Endodermal cell (in vitro differentiated cells): ENCODE results near the gene GPX3. TPM values are rescaled to one million over a fixed set of nuclear protein-coding genes. Genes with fewer than 3 reads are reported as not detected.

ENCODE experiments used
- DNase-seq: peaks from one replicate; pipeline ENCODE4 v3.0.0-alpha.2; 2017
- H3K27ac ChIP-seq: 2 replicates; pipeline ENCODE4 v1.5.1; 2013; ENCODE audit warnings: mild to moderate bottlenecking, low read depth, low read length, moderate library complexity
- H3K27me3 ChIP-seq: 2 replicates; pipeline ENCODE4 v1.6.1; 2013; ENCODE audit warnings: mild to moderate bottlenecking, low read length, moderate library complexity; ENCODE audit not compliant: insufficient read depth, control insufficient read depth, poor library complexity, severe bottlenecking
- H3K36me3 ChIP-seq: 2 replicates; pipeline ENCODE4 v1.7.0; 2013; ENCODE audit warnings: mild to moderate bottlenecking, low read length, moderate library complexity; ENCODE audit not compliant: control insufficient read depth, insufficient read depth
- H3K4me1 ChIP-seq: one replicate; pipeline ENCODE4 v1.7.0; 2013; ENCODE audit warnings: low read length; ENCODE audit not compliant: control insufficient read depth, insufficient read depth
- H3K4me3 ChIP-seq: 2 replicates; pipeline ENCODE4 v1.5.1; 2013; ENCODE audit warnings: mild to moderate bottlenecking, low read length, moderate library complexity
- H3K9ac ChIP-seq: 2 replicates; pipeline ENCODE4 v1.6.1; 2013; ENCODE audit warnings: mild to moderate bottlenecking, low read length, moderate library complexity; ENCODE audit not compliant: poor library complexity, severe bottlenecking; ENCODE audit errors: extremely low read depth
- H3K9me3 ChIP-seq: 2 replicates; pipeline ENCODE4 v1.6.1; 2013; ENCODE audit warnings: mild to moderate bottlenecking, low read length, moderate library complexity; ENCODE audit not compliant: control insufficient read depth
- H3K27ac Mint-ChIP-seq: 2 replicates; pipeline ENCODE4 v1.8.0; 2020; ENCODE audit warnings: mixed read lengths
- H3K27me3 Mint-ChIP-seq: 2 replicates; pipeline ENCODE4 v1.8.0; 2021; ENCODE audit warnings: mild to moderate bottlenecking, mixed read lengths; ENCODE audit not compliant: insufficient read depth
- H3K36me3 Mint-ChIP-seq: 2 replicates; pipeline ENCODE4 v1.8.0; 2020; ENCODE audit warnings: low read depth, mixed read lengths
- H3K4me1 Mint-ChIP-seq: 2 replicates; pipeline ENCODE4 v1.8.0; 2020; ENCODE audit warnings: mixed read lengths
- H3K4me3 Mint-ChIP-seq: 2 replicates; pipeline ENCODE4 v1.8.0; 2020; ENCODE audit warnings: mild to moderate bottlenecking, moderate library complexity, mixed read lengths
- H3K9me3 Mint-ChIP-seq: 2 replicates; pipeline ENCODE4 v1.8.0; 2020; ENCODE audit warnings: mild to moderate bottlenecking, mixed read lengths
- WGBS, 2 experiments: methylation state at CpG; one replicate each; pipeline versions ENCODE4 v1.1.5 to v1.1.7; 2013; ENCODE audit warnings: missing lambda C conversion rate in 2 of 2, mixed read lengths in 1 of 2; ENCODE audit not compliant: insufficient coverage in 1 of 2, insufficient read length in 1 of 2; 5-methylcytosine and 5-hydroxymethylcytosine counted together
- total RNA-seq, 2 donors: library from RNA; stranded (reverse); fragmentation: NEBNext Ultra II Directional in 1 of 2; extraction: Animal tissue kit (Norgen Biotek cat#: 25700) in 1 of 2; gene quantifications; 2 replicates in 1 of 2; 3 replicates in 1 of 2; pipeline ENCODE4 v1.2.1, GENCODE V29; 2021
- TF ChIP-seq, protein P1 (sequence below): fragments of 200-600 bp; sonication (generic); conservative IDR thresholded peaks from 2 replicates; pipeline ENCODE4 v1.5.0; 2021; ENCODE audit warnings: antibody characterized with exemption, mild to moderate bottlenecking

The GPX3 gene
- total RNA-seq, 2 donors from 2014 or later: 44.9 to 47.1 TPM

DNA sequence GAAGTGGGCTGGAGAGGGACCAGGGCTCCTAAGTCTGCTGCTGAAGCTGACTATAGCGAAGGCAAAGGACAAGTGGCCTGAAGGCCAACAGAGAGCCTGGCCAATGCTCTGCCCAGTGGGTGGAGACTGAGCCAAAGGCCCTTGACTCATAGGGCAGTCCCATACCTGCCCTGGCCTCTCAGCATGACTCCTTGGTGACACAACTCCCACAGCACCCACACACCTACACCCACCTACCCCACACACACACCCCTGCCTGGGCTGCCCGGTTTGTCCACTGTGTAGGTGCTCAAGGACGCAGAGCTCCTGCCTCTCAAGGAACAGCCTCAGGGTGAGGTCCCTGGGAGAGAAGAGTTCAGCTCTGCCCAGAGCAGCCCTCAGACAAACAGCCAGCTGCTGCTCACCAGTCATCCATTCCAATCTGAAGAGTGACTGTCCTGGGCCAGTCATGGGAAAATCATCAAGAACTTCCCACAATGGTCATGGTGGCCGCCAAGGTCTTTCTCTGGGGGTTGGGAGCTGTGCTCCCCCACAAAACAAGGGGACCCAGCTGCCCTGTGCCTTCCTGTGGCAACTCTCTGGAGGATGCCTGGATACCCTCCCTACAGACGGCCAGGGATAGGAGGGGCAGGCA, 55.4 kb downstream of the GPX3 start:
- Histone ChIP-seq H3K9me3 (no peaks in the 10 kb centered on the region), H3K4me1 (peaks cover 5% of the 10 kb centered on the region), H3K36me3 (peaks cover 6% of the 10 kb centered on the region), H3K27ac (no peak overlapping the region), H3K27me3 (no peaks in the 10 kb centered on the region), H3K9ac (no peak overlapping the region), H3K4me3 (no peak overlapping the region)
- peaks cover 9% of the 10 kb centered on the region for H3K4me1 Mint-ChIP-seq
- no peaks in the 10 kb centered on the region for H3K27me3 Mint-ChIP-seq
- peaks cover 2% of the 10 kb centered on the region for H3K36me3 Mint-ChIP-seq
- no peaks in the 10 kb centered on the region for H3K9me3 Mint-ChIP-seq
- H3K27ac Mint-ChIP-seq: peak overlapping the region; percentile 5
- DNase-seq: no peak
- WGBS, 2 experiments: 87 to 94% methylated on average over 2 to 5 of the region's 5 CpGs
- H3K4me3 Mint-ChIP-seq: no peak overlapping the region
- TF ChIP-seq, protein P1, sequence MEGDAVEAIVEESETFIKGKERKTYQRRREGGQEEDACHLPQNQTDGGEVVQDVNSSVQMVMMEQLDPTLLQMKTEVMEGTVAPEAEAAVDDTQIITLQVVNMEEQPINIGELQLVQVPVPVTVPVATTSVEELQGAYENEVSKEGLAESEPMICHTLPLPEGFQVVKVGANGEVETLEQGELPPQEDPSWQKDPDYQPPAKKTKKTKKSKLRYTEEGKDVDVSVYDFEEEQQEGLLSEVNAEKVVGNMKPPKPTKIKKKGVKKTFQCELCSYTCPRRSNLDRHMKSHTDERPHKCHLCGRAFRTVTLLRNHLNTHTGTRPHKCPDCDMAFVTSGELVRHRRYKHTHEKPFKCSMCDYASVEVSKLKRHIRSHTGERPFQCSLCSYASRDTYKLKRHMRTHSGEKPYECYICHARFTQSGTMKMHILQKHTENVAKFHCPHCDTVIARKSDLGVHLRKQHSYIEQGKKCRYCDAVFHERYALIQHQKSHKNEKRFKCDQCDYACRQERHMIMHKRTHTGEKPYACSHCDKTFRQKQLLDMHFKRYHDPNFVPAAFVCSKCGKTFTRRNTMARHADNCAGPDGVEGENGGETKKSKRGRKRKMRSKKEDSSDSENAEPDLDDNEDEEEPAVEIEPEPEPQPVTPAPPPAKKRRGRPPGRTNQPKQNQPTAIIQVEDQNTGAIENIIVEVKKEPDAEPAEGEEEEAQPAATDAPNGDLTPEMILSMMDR: no peak

DNA sequence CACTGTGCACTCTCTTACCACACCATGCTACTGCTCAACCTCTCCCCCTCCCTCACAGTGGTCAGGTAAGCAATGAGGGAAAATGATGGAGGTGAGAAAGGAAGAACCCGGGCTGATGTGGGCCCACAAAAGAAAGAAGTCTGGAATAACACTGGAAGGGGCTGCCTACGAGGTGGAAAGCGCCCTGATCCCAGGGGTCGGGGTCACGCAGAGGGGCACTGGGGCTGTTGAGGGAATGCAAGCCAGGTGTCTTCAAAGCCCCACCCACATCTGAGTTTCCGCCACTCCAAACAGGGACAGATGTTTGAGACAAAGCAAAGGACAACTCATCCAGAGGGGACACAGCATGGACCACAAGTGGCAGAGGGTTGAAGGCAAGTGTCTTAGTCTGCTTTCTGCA, 56.2 kb downstream of the GPX3 start:
- H3K36me3 ChIP-seq: peaks cover 6% of the 10 kb centered on the region
- WGBS, 2 experiments: 88 to 95% methylated on average over 6 of the region's 6 CpGs
- Mint-ChIP-seq H3K36me3 (peaks cover 2% of the 10 kb centered on the region), H3K27ac (no peak overlapping the region), H3K27me3 (no peaks in the 10 kb centered on the region), H3K9me3 (no peaks in the 10 kb centered on the region), H3K4me1 (peaks cover 9% of the 10 kb centered on the region), H3K4me3 (no peak overlapping the region)
- DNase-seq: no peak
- H3K27me3 ChIP-seq: no peaks in the 10 kb centered on the region
- TF ChIP-seq, protein P1: no peak
- peaks cover 5% of the 10 kb centered on the region for H3K4me1 ChIP-seq
- no peak overlapping the region for H3K4me3 ChIP-seq
- H3K9ac ChIP-seq: no peak overlapping the region
- no peak overlapping the region for H3K27ac ChIP-seq
- no peaks in the 10 kb centered on the region for H3K9me3 ChIP-seq

DNA sequence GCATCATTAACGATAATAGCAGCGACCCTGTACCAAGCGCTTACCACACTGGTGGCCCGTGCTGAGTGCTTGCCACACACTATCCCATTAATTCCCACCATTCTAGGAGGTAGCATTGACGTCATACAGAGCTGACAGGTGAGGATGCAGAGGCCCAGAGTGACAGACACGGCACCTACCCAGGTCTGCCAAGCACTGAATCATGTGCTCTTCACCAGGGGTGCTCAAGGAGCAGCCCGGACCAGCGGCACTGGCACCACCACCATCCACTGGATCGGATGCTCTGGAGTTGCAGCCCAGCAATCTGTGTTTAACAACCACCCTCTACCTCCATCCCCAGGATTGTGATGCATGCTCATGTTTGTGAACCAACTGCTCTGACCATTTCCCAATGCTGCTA, 57.0 kb downstream of the GPX3 start:
- Histone ChIP-seq H3K4me3 (no peak overlapping the region), H3K9ac (no peak overlapping the region), H3K27ac (no peak overlapping the region), H3K4me1 (peaks cover 8% of the 10 kb centered on the region), H3K36me3 (peaks cover 6% of the 10 kb centered on the region), H3K27me3 (no peaks in the 10 kb centered on the region), H3K9me3 (no peaks in the 10 kb centered on the region)
- Mint-ChIP-seq H3K27me3 (no peaks in the 10 kb centered on the region), H3K9me3 (no peaks in the 10 kb centered on the region), H3K36me3 (peaks cover 2% of the 10 kb centered on the region), H3K4me3 (no peak overlapping the region), H3K27ac (no peak overlapping the region), H3K4me1 (peaks cover 15% of the 10 kb centered on the region)
- WGBS, 2 experiments: 94 to 100% methylated on average over 6 to 9 of the region's 9 CpGs
- DNase-seq: no peak
- TF ChIP-seq, protein P1: no peak
